Caki2 (cell line): ENCODE measurements around the gene NHSL2. TPM values are rescaled to one million over a fixed set of nuclear protein-coding genes. Genes with fewer than 3 reads are reported as not detected.
"Not testable (repeated sequence)": the region's sequence is repeated elsewhere in the genome, so short reads cannot be mapped to it uniquely, and the experiment has no call there.

ENCODE experiments used
- DNase-seq: peaks from one replicate; pipeline ENCODE4 v3.0.0-alpha.2; 2015; ENCODE audit warnings: low read depth
- in situ Hi-C: cut with HindIII; loops from 2 replicates; pipeline ENCODE4 v1.10.0; 2016; ENCODE audit warnings: low sequenced_read_pairs, low pct_unique_long_range_greater_than_20kb, mixed read lengths
- total RNA-seq: library from RNA; depleted of rRNA; stranded (reverse); fragments of >200 nt; shearing (Covaris generic); gene quantifications from 2 replicates; pipeline ENCODE4 v1.2.3, GENCODE V29; 2014; ENCODE audit warnings: low replicate concordance

NHSL2 gene
- total RNA-seq, 1 experiment from 2014 or later = 0.07 TPM

GRCh38 chrX:72048510-72049455, 138.1 kb downstream of the NHSL2 start:
- in situ Hi-C loops = no loop called here
- no peak for DNase-seq

GRCh38 chrX:72050011-72050410, 139.4 kb downstream of the NHSL2 start:
- DNase-seq = no peak
- in situ Hi-C loops = no loop called here

GRCh38 chrX:72051589-72051988, 140.9 kb downstream of the NHSL2 start:
- in situ Hi-C loops = no loop called here
- DNase-seq = no peak

GRCh38 chrX:72052415-72053090, 141.9 kb downstream of the NHSL2 start:
- in situ Hi-C loops = no loop called here
- DNase-seq = no peak

- DNase-seq = no peak
- in situ Hi-C loops = no loop called here
These were observed 142.9 kb downstream of the NHSL2 start for GRCh38 chrX:72053508-72053907.

- DNase-seq = no peak
These were observed 144.3 kb downstream of the NHSL2 start for GRCh38 chrX:72054779-72055489.

GRCh38 chrX:72057331-72057730, 146.7 kb downstream of the NHSL2 start:
- in situ Hi-C loops = no loop called here

More at GRCh38 chrX:72054779-72055489, 144.3 kb downstream of the NHSL2 start:
- in situ Hi-C loops = no loop called here

GRCh38 chrX:72057849-72058248, 147.2 kb downstream of the NHSL2 start:
- in situ Hi-C loops = no loop called here

More at GRCh38 chrX:72057331-72057730, 146.7 kb downstream of the NHSL2 start:
- no peak for DNase-seq

GRCh38 chrX:72058346-72058745, 147.7 kb downstream of the NHSL2 start:
- DNase-seq, in situ Hi-C loops: not testable (repeated sequence)

More at GRCh38 chrX:72057849-72058248, 147.2 kb downstream of the NHSL2 start:
- DNase-seq = no peak

GRCh38 chrX:72060196-72060920, 149.7 kb downstream of the NHSL2 start:
- DNase-seq = no peak
- in situ Hi-C loops = no loop called here

- in situ Hi-C loops = no loop called here
- no peak for DNase-seq
These were observed 150.4 kb downstream of the NHSL2 start for GRCh38 chrX:72060921-72061490.

GRCh38 chrX:72062916-72063315, 152.3 kb downstream of the NHSL2 start:
- no peak for DNase-seq
- in situ Hi-C loops = no loop called here

GRCh38 chrX:72069350-72070160, 158.9 kb downstream of the NHSL2 start:
- no peak for DNase-seq

GRCh38 chrX:72071213-72071612, 160.6 kb downstream of the NHSL2 start:
- in situ Hi-C loops = no loop called here
- no peak for DNase-seq

More at GRCh38 chrX:72069350-72070160, 158.9 kb downstream of the NHSL2 start:
- in situ Hi-C loops = no loop called here

- no peak for DNase-seq
- in situ Hi-C loops = no loop called here
These were observed 163.0 kb downstream of the NHSL2 start for GRCh38 chrX:72073633-72074032.

- no peak for DNase-seq
- in situ Hi-C loops = no loop called here
These were observed 167.8 kb downstream of the NHSL2 start for GRCh38 chrX:72078411-72078810.

- in situ Hi-C loops = no loop called here
- DNase-seq = no peak
These were observed 169.0 kb downstream of the NHSL2 start for GRCh38 chrX:72079607-72080006.
